ENCODE measurements around the gene TUBB3.

Gene TUBB3

GRCh38 chr16:89892055-89892630 lies 31.0 kb upstream of the TUBB3 start:
- Histone ChIP-seq H3K4me3 (ENCODE audit: low read length) (no peak overlapping the region), H3K9ac (ENCODE audit: low read length) (no peak overlapping the region), H3K36me3 (ENCODE audit: control insufficient read depth, insufficient read depth, low read length, severe bottlenecking) (peaks cover 88% of the 10 kb centered on the region), H3K27me3 (replicated peaks; ENCODE audit: control insufficient read depth, insufficient read depth, low read length) (no peaks in the 10 kb centered on the region), H3K4me1 (ENCODE audit: control insufficient read depth, insufficient read depth, low read length) (no peaks in the 10 kb centered on the region), H3K9me3 (ENCODE audit: control insufficient read depth, low read length) (no peaks in the 10 kb centered on the region)
- no peak for DNase-seq (ENCODE audit: low read depth)

GRCh38 chr16:89892635-89893034 lies 30.5 kb upstream of the TUBB3 start:
- Histone ChIP-seq H3K27me3 (replicated peaks; ENCODE audit: control insufficient read depth, insufficient read depth, low read length) (no peaks in the 10 kb centered on the region), H3K9me3 (ENCODE audit: control insufficient read depth, low read length) (no peaks in the 10 kb centered on the region)

GRCh38 chr16:89893642-89894548 lies 29.2 kb upstream of the TUBB3 start:
- Histone ChIP-seq H3K4me3 (ENCODE audit: low read length) (no peak overlapping the region), H3K9ac (ENCODE audit: low read length) (no peak overlapping the region), H3K4me1 (ENCODE audit: control insufficient read depth, insufficient read depth, low read length) (no peaks in the 10 kb centered on the region), H3K36me3 (ENCODE audit: control insufficient read depth, insufficient read depth, low read length, severe bottlenecking) (peaks cover 90% of the 10 kb centered on the region), H3K9me3 (ENCODE audit: control insufficient read depth, low read length) (no peaks in the 10 kb centered on the region), H3K27me3 (replicated peaks; ENCODE audit: control insufficient read depth, insufficient read depth, low read length) (no peaks in the 10 kb centered on the region)
- no peak for DNase-seq (ENCODE audit: low read depth)

More at GRCh38 chr16:89892635-89893034, 30.5 kb upstream of the TUBB3 start:
- no peak overlapping the region for H3K9ac ChIP-seq (ENCODE audit: low read length)
- peaks cover 88% of the 10 kb centered on the region for H3K36me3 ChIP-seq (ENCODE audit: control insufficient read depth, insufficient read depth, low read length, severe bottlenecking)
- DNase-seq (ENCODE audit: low read depth) = no peak
- H3K4me1 ChIP-seq (ENCODE audit: control insufficient read depth, insufficient read depth, low read length) = no peaks in the 10 kb centered on the region
- H3K4me3 ChIP-seq (ENCODE audit: low read length) = no peak overlapping the region

- no peak for DNase-seq (ENCODE audit: low read depth)
- Histone ChIP-seq H3K36me3 (ENCODE audit: control insufficient read depth, insufficient read depth, low read length, severe bottlenecking) (peaks cover 94% of the 10 kb centered on the region), H3K27me3 (replicated peaks; ENCODE audit: control insufficient read depth, insufficient read depth, low read length) (no peaks in the 10 kb centered on the region), H3K9ac (ENCODE audit: low read length) (no peak overlapping the region), H3K9me3 (ENCODE audit: control insufficient read depth, low read length) (no peaks in the 10 kb centered on the region), H3K4me1 (ENCODE audit: control insufficient read depth, insufficient read depth, low read length) (no peaks in the 10 kb centered on the region), H3K4me3 (ENCODE audit: low read length) (no peak overlapping the region)
Measured at GRCh38 chr16:89895482-89896250, 27.5 kb upstream of the TUBB3 start.

GRCh38 chr16:89897204-89897603 lies 25.9 kb upstream of the TUBB3 start:
- peaks cover 85% of the 10 kb centered on the region for H3K36me3 ChIP-seq (ENCODE audit: control insufficient read depth, insufficient read depth, low read length, severe bottlenecking)
- H3K4me1 ChIP-seq (ENCODE audit: control insufficient read depth, insufficient read depth, low read length) = no peaks in the 10 kb centered on the region
- no peak for DNase-seq (ENCODE audit: low read depth)
- no peaks in the 10 kb centered on the region for H3K9me3 ChIP-seq (ENCODE audit: control insufficient read depth, low read length)
- H3K27me3 ChIP-seq (replicated peaks; ENCODE audit: control insufficient read depth, insufficient read depth, low read length) = no peaks in the 10 kb centered on the region
- H3K9ac ChIP-seq (ENCODE audit: low read length) = no peak overlapping the region
- no peak overlapping the region for H3K4me3 ChIP-seq (ENCODE audit: low read length)

- Histone ChIP-seq H3K4me3 (ENCODE audit: low read length) (no peak overlapping the region), H3K9me3 (ENCODE audit: control insufficient read depth, low read length) (no peaks in the 10 kb centered on the region), H3K27me3 (replicated peaks; ENCODE audit: control insufficient read depth, insufficient read depth, low read length) (no peaks in the 10 kb centered on the region), H3K9ac (ENCODE audit: low read length) (no peak overlapping the region), H3K4me1 (ENCODE audit: control insufficient read depth, insufficient read depth, low read length) (no peaks in the 10 kb centered on the region), H3K36me3 (ENCODE audit: control insufficient read depth, insufficient read depth, low read length, severe bottlenecking) (peaks cover 81% of the 10 kb centered on the region)
- DNase-seq (ENCODE audit: low read depth) = no peak
Measured at GRCh38 chr16:89898201-89898967, 24.8 kb upstream of the TUBB3 start.

GRCh38 chr16:89899879-89900481 lies 23.2 kb upstream of the TUBB3 start:
- Histone ChIP-seq H3K36me3 (ENCODE audit: control insufficient read depth, insufficient read depth, low read length, severe bottlenecking) (peaks cover 83% of the 10 kb centered on the region), H3K4me1 (ENCODE audit: control insufficient read depth, insufficient read depth, low read length) (no peaks in the 10 kb centered on the region), H3K9me3 (ENCODE audit: control insufficient read depth, low read length) (no peaks in the 10 kb centered on the region), H3K27me3 (replicated peaks; ENCODE audit: control insufficient read depth, insufficient read depth, low read length) (no peaks in the 10 kb centered on the region), H3K4me3 (ENCODE audit: low read length) (no peak overlapping the region), H3K9ac (ENCODE audit: low read length) (no peak overlapping the region)
- no peak for DNase-seq (ENCODE audit: low read depth)

- H3K27me3 ChIP-seq (replicated peaks; ENCODE audit: control insufficient read depth, insufficient read depth, low read length) = no peaks in the 10 kb centered on the region
- peaks cover 81% of the 10 kb centered on the region for H3K36me3 ChIP-seq (ENCODE audit: control insufficient read depth, insufficient read depth, low read length, severe bottlenecking)
- no peak overlapping the region for H3K9ac ChIP-seq (ENCODE audit: low read length)
- no peak for DNase-seq (ENCODE audit: low read depth)
- peaks cover 7% of the 10 kb centered on the region for H3K4me1 ChIP-seq (ENCODE audit: control insufficient read depth, insufficient read depth, low read length)
- H3K9me3 ChIP-seq (ENCODE audit: control insufficient read depth, low read length) = no peaks in the 10 kb centered on the region
- no peak overlapping the region for H3K4me3 ChIP-seq (ENCODE audit: low read length)
Measured at GRCh38 chr16:89900885-89901284, 22.3 kb upstream of the TUBB3 start.

- no peak overlapping the region for H3K4me3 ChIP-seq (ENCODE audit: low read length)
- peaks cover 9% of the 10 kb centered on the region for H3K4me1 ChIP-seq (ENCODE audit: control insufficient read depth, insufficient read depth, low read length)
- H3K27me3 ChIP-seq (replicated peaks; ENCODE audit: control insufficient read depth, insufficient read depth, low read length) = no peaks in the 10 kb centered on the region
- DNase-seq (ENCODE audit: low read depth) = no peak
- no peaks in the 10 kb centered on the region for H3K9me3 ChIP-seq (ENCODE audit: control insufficient read depth, low read length)
- H3K36me3 ChIP-seq (ENCODE audit: control insufficient read depth, insufficient read depth, low read length, severe bottlenecking) = peaks cover 74% of the 10 kb centered on the region
- no peak overlapping the region for H3K9ac ChIP-seq (ENCODE audit: low read length)
Measured at GRCh38 chr16:89902980-89903379, 20.2 kb upstream of the TUBB3 start.

- Histone ChIP-seq H3K27me3 (replicated peaks; ENCODE audit: control insufficient read depth, insufficient read depth, low read length) (no peaks in the 10 kb centered on the region), H3K36me3 (ENCODE audit: control insufficient read depth, insufficient read depth, low read length, severe bottlenecking) (peaks cover 73% of the 10 kb centered on the region), H3K9ac (ENCODE audit: low read length) (no peak overlapping the region), H3K9me3 (ENCODE audit: control insufficient read depth, low read length) (no peaks in the 10 kb centered on the region), H3K4me3 (ENCODE audit: low read length) (no peak overlapping the region), H3K4me1 (ENCODE audit: control insufficient read depth, insufficient read depth, low read length) (peaks cover 9% of the 10 kb centered on the region)
- no peak for DNase-seq (ENCODE audit: low read depth)
Measured at GRCh38 chr16:89903908-89904515, 19.1 kb upstream of the TUBB3 start.
